ENCODE measurements around the gene LRRC63. TPM values are rescaled to one million over a fixed set of nuclear protein-coding genes. Genes with fewer than 3 reads are reported as not detected.

LRRC63 gene
- total RNA-seq, 1 experiment from 2014 or later, result not detected

DNA sequence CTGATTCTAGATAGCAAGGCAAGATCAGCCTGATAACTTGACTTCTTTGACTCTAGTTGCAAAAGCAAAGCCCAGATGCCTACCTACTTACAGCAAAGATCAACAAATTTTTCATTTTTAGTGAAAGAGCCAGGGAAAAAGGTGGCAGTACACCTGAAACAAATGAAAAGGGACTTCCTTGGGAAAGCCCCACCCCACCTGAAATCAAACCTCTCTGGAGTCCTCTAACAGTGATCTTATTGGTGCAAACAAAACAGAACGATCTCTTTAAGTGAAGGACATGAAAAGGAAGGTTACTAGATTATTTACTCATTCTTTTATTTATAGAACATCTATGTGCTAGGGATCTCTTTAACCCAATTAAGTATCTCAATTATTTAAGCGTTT lies 29.2 kb upstream of the LRRC63 start (continued):
- TF ChIP-seq, protein P1, sequence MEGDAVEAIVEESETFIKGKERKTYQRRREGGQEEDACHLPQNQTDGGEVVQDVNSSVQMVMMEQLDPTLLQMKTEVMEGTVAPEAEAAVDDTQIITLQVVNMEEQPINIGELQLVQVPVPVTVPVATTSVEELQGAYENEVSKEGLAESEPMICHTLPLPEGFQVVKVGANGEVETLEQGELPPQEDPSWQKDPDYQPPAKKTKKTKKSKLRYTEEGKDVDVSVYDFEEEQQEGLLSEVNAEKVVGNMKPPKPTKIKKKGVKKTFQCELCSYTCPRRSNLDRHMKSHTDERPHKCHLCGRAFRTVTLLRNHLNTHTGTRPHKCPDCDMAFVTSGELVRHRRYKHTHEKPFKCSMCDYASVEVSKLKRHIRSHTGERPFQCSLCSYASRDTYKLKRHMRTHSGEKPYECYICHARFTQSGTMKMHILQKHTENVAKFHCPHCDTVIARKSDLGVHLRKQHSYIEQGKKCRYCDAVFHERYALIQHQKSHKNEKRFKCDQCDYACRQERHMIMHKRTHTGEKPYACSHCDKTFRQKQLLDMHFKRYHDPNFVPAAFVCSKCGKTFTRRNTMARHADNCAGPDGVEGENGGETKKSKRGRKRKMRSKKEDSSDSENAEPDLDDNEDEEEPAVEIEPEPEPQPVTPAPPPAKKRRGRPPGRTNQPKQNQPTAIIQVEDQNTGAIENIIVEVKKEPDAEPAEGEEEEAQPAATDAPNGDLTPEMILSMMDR (IDR thresholded peaks at IDR 0.05 in 2 of 3, conservative IDR thresholded peaks at IDR 0.05 in 1 of 3; ENCODE audit: borderline replicate concordance in 1 of 3, insufficient read depth in 1 of 3, low read depth in 2 of 3, low read length in 2 of 3), result no peak
- TF ChIP-seq EZH2phosphoT487 (IDR thresholded peaks at IDR 0.05; ENCODE audit: borderline replicate concordance) (no peak), ZNF274 (IDR thresholded peaks at IDR 0.05; ENCODE audit: low read depth, low read length) (no peak), SRF (IDR thresholded peaks at IDR 0.05; ENCODE audit: low read depth) (no peak)
- TF ChIP-seq, protein P2, sequence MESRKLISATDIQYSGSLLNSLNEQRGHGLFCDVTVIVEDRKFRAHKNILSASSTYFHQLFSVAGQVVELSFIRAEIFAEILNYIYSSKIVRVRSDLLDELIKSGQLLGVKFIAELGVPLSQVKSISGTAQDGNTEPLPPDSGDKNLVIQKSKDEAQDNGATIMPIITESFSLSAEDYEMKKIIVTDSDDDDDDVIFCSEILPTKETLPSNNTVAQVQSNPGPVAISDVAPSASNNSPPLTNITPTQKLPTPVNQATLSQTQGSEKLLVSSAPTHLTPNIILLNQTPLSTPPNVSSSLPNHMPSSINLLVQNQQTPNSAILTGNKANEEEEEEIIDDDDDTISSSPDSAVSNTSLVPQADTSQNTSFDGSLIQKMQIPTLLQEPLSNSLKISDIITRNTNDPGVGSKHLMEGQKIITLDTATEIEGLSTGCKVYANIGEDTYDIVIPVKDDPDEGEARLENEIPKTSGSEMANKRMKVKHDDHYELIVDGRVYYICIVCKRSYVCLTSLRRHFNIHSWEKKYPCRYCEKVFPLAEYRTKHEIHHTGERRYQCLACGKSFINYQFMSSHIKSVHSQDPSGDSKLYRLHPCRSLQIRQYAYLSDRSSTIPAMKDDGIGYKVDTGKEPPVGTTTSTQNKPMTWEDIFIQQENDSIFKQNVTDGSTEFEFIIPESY (IDR thresholded peaks at IDR 0.05; ENCODE audit: extremely low read depth, insufficient replicate concordance, low read length), result no peak

- Histone ChIP-seq H3K9ac (ENCODE audit: low read length) (no peak overlapping the region), H3K4me1 (ENCODE audit: control insufficient read depth in 1 of 2, insufficient read depth in 2 of 2, low read length in 2 of 2) (no peaks in the 10 kb centered on the region), H3K9me3 (ENCODE audit: control insufficient read depth in 1 of 2, insufficient read depth in 1 of 2, low read depth in 1 of 2, low read length in 2 of 2) (no peaks in the 10 kb centered on the region), H3K36me3 (ENCODE audit: control insufficient read depth in 1 of 2, insufficient read depth in 2 of 2, low read length in 2 of 2) (no peaks in the 10 kb centered on the region), H2AFZ (ENCODE audit: low read depth, low read length, poor library complexity, severe bottlenecking) (no peak overlapping the region), H3K27ac (ENCODE audit: low read depth, low read length) (no peak overlapping the region), H3K79me2 (ENCODE audit: insufficient read depth, low read length) (no peaks in the 10 kb centered on the region), H3K27me3 (ENCODE audit: insufficient read depth, low read length) (no peaks in the 10 kb centered on the region), H4K20me1 (ENCODE audit: insufficient read depth) (no peaks in the 10 kb centered on the region), H3K9me2 (ENCODE audit: insufficient read depth) (no peaks in the 10 kb centered on the region), H3K4me3 (replicated peaks in 1 of 2; ENCODE audit: low read depth in 1 of 2, low read length in 2 of 2) (no peak overlapping the region), H3K4me2 (ENCODE audit: low read length) (no peak overlapping the region)
- CTCF ChIA-PET, result no interaction called here
- RAD21 ChIA-PET (ENCODE audit: low non-redundant PET in 1 of 2, low total read pairs in 2 of 2, uncharacterized antibody in 2 of 2, unreplicated experiment in 2 of 2), result no interaction called here
- ATAC-seq (no peak), DNase-seq (ENCODE audit: low read depth, low spot score) (no peak)
- no TSS peak for BruUV-seq (replicated peaks)
- POLR2A ChIA-PET, result no interaction called here
- intact Hi-C loops (cut with micrococcal nuclease), result no loop called here
- TF ChIP-seq TCF7L2 (IDR thresholded peaks at IDR 0.05; ENCODE audit: borderline replicate concordance, extremely low read depth, insufficient read depth, insufficient read length), result no peak
- TF ChIP-seq POLR2A (IDR thresholded peaks at IDR 0.05; ENCODE audit: borderline replicate concordance, extremely low read depth, insufficient read depth, insufficient read length), result no peak
- TF ChIP-seq MAX (IDR thresholded peaks at IDR 0.05), result no peak
- TF ChIP-seq EZH2 (IDR thresholded peaks at IDR 0.05), result no peak
- TF ChIP-seq, protein P3, sequence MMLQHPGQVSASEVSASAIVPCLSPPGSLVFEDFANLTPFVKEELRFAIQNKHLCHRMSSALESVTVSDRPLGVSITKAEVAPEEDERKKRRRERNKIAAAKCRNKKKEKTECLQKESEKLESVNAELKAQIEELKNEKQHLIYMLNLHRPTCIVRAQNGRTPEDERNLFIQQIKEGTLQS (IDR thresholded peaks at IDR 0.05), result no peak
- TF ChIP-seq, protein P4, sequence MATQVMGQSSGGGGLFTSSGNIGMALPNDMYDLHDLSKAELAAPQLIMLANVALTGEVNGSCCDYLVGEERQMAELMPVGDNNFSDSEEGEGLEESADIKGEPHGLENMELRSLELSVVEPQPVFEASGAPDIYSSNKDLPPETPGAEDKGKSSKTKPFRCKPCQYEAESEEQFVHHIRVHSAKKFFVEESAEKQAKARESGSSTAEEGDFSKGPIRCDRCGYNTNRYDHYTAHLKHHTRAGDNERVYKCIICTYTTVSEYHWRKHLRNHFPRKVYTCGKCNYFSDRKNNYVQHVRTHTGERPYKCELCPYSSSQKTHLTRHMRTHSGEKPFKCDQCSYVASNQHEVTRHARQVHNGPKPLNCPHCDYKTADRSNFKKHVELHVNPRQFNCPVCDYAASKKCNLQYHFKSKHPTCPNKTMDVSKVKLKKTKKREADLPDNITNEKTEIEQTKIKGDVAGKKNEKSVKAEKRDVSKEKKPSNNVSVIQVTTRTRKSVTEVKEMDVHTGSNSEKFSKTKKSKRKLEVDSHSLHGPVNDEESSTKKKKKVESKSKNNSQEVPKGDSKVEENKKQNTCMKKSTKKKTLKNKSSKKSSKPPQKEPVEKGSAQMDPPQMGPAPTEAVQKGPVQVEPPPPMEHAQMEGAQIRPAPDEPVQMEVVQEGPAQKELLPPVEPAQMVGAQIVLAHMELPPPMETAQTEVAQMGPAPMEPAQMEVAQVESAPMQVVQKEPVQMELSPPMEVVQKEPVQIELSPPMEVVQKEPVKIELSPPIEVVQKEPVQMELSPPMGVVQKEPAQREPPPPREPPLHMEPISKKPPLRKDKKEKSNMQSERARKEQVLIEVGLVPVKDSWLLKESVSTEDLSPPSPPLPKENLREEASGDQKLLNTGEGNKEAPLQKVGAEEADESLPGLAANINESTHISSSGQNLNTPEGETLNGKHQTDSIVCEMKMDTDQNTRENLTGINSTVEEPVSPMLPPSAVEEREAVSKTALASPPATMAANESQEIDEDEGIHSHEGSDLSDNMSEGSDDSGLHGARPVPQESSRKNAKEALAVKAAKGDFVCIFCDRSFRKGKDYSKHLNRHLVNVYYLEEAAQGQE (IDR thresholded peaks at IDR 0.05; ENCODE audit: low read depth), result no peak
- TF ChIP-seq SRF (IDR thresholded peaks at IDR 0.05; ENCODE audit: low read depth), result no peak
- TF ChIP-seq CBX3 (IDR thresholded peaks at IDR 0.05; ENCODE audit: low read depth), result no peak
- TF ChIP-seq ZFX (IDR thresholded peaks at IDR 0.05), result no peak
- TF ChIP-seq SIN3A (IDR thresholded peaks at IDR 0.05; ENCODE audit: low read depth), result no peak
- TF ChIP-seq ELF1 (IDR thresholded peaks at IDR 0.05; ENCODE audit: borderline replicate concordance, low read depth), result no peak
Measured at GRCh38 chr13:46183018-46183946, 28.4 kb upstream of the LRRC63 start.

Data from HCT116 (cell line).